Stimulated activated naive CD8-positive, alpha-beta T cell treated with anti-CD3 and anti-CD28 coated beads, Interleukin-15, amount 100 ng/mL, for 72 hours (primary cell): ENCODE results near the gene PPM1N.
A peak's percentile ranks its signal among the peaks of the same experiment; 100 is the strongest.

Source experiments
- ATAC-seq: fragments of 150-1000 bp; cut with Tn5 transposase; 2 replicates; pipeline ENCODE4 v1.10.0; 2021; ENCODE audit warnings: mild to moderate bottlenecking, moderate library complexity
- DNase-seq, 2 donors: peaks; one replicate each; pipeline ENCODE4 v3.0.0; 2021 to 2022
- H3K27ac Mint-ChIP-seq, 2 donors: one replicate each; pipeline ENCODE4 v1.8.0; 2022; ENCODE audit warnings: mild to moderate bottlenecking in 2 of 2, mixed read lengths in 2 of 2, moderate library complexity in 2 of 2
- H3K27me3 Mint-ChIP-seq: one replicate; pipeline ENCODE4 v1.8.0; 2022; ENCODE audit warnings: mixed read lengths
- H3K4me1 Mint-ChIP-seq: one replicate; pipeline ENCODE4 v1.8.0; 2022; ENCODE audit warnings: mild to moderate bottlenecking, mixed read lengths
- H3K4me3 Mint-ChIP-seq, 2 donors: one replicate each; pipeline ENCODE4 v1.8.0; 2022; ENCODE audit warnings: mild to moderate bottlenecking in 2 of 2, mixed read lengths in 2 of 2, moderate library complexity in 1 of 2
- H3K9me3 Mint-ChIP-seq, 2 donors: one replicate each; pipeline ENCODE4 v1.8.0; 2022; ENCODE audit warnings: mixed read lengths in 2 of 2

The PPM1N gene

DNA sequence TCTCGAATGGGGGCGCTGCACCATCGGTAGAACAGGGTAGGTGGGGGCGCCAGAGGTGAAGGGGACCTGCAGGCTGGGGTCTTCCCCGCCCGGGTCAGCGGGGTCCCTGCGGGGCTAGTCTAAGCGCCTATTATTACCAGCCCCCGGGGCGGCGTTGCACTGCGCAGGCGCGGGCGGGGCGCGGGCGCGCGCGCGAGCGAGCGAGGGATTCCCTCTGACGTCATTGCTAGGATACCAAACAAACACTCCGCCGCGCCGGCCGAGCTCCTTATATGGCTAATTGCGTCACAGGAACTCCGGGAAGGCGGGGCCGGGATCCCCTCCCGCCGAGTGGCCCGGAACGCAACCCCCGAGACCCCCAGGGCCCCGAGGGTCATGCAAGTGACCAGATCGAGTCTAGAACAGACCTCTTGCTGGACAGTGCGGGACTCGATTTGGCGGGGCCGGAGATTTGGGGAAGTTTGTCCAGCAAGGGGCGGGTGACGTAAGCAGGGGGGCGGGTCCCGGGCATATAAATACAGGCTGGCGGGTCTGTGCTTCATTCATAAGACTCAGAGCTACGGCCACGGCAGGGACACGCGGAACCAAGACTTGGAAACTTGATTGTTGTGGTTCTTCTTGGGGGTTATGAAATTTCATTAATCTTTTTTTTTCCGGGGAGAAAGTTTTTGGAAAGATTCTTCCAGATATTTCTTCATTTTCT lies 30.6 kb upstream of the PPM1N start, which contains the start of gene FOSB:
TSS of gene FOSB (plus strand) at position 541 of the 703 bp plus-strand sequence. CDS start 591 bp downstream, outside the sequence.
- H3K27ac Mint-ChIP-seq: peak within 1 kb of the TSS; percentile 98 to 99
- peak within 1 kb of the TSS; percentile 92 to 98 for H3K4me3 Mint-ChIP-seq
- DNase-seq (peak; percentile 95 to 96), ATAC-seq (peak; percentile 26)
- peaks cover 39% of the 10 kb centered on the region for H3K27me3 Mint-ChIP-seq
- H3K9me3 Mint-ChIP-seq: no peaks in the 10 kb centered on the region
- peaks cover 44% of the 10 kb centered on the region for H3K4me1 Mint-ChIP-seq

DNA sequence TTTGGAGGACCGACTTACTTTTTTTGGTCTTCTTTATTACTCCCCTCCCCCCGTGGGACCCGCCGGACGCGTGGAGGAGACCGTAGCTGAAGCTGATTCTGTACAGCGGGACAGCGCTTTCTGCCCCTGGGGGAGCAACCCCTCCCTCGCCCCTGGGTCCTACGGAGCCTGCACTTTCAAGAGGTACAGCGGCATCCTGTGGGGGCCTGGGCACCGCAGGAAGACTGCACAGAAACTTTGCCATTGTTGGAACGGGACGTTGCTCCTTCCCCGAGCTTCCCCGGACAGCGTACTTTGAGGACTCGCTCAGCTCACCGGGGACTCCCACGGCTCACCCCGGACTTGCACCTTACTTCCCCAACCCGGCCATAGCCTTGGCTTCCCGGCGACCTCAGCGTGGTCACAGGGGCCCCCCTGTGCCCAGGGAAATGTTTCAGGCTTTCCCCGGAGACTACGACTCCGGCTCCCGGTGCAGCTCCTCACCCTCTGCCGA lies 30.0 kb upstream of the PPM1N start:
- Mint-ChIP-seq H3K27me3 (peaks cover 45% of the 10 kb centered on the region), H3K4me1 (peaks cover 48% of the 10 kb centered on the region), H3K27ac (peak overlapping the region; percentile 98 to 99), H3K9me3 (no peaks in the 10 kb centered on the region), H3K4me3 (peak overlapping the region; percentile 92 to 98)
- DNase-seq: peak; percentile 49 to 50
- ATAC-seq: no peak

DNA sequence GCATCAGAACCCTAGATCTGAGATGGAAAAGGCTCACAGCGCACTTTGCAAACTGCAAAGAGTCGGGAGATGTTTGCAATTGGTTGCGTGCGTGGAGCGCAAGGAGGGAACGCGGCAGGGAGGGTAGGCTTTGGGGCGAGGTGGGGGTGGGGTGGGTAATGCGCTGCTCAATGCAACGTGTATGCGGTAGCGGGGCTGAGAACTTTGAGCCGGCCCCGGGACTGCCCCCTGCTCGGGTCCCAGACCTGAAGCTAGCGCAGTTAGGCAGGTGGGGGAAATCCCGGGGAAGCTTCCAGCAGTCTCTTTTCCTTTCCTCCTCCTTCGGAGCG lies 29.5 kb upstream of the PPM1N start:
- Mint-ChIP-seq H3K27me3 (peaks cover 51% of the 10 kb centered on the region), H3K4me1 (peaks cover 48% of the 10 kb centered on the region), H3K9me3 (no peaks in the 10 kb centered on the region), H3K27ac (peak overlapping the region; percentile 99 to 100), H3K4me3 (peak overlapping the region; percentile 92 to 98)
- DNase-seq (no peak), ATAC-seq (peak; percentile 68)

DNA sequence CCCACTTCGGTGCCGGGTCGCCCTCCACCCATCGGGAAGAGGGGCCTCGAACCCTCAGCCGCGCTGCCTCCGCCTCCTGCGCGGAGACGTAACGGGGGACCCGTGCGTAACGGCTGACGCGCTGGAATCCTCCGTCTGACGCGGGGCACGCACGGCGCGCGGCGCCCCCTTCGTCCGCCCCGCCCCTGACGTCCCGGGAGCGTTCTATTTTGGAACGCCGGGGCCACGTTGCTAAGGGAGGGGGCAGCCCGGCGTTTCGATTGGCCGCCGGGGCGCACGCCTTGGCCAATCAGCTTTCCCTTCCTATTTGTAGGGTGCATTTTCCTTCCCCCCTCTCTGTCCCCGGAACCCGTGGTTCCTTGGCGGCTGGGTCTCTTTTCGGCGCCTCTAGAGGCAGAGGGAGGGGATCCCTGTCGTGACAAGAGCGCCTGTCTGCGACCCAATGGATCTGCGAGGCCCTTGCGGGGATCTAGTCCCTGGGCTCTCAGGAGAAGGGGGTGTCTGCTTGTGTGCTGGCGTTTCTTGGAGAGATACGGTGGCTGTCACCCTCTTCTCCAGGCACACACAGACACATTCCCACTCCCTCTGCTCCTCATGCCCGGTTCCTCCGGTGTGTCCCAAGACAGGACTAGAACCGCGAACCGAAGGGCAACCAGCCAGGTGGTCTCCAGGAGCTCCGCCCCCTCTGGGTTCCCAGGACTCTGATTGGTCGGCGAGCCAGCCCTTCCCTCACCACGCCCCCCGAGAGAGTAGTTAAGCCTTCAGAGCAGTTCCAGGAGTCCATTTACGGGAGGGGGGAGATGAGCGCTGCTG lies 28.9 kb upstream of the PPM1N start:
- peak; percentile 96 to 97 for DNase-seq
- Mint-ChIP-seq H3K27me3 (peaks cover 56% of the 10 kb centered on the region), H3K4me1 (peaks cover 48% of the 10 kb centered on the region), H3K9me3 (no peaks in the 10 kb centered on the region), H3K4me3 (peak overlapping the region; percentile 92 to 98), H3K27ac (peak overlapping the region; percentile 99 to 100)
- ATAC-seq: peak; percentile 90

DNA sequence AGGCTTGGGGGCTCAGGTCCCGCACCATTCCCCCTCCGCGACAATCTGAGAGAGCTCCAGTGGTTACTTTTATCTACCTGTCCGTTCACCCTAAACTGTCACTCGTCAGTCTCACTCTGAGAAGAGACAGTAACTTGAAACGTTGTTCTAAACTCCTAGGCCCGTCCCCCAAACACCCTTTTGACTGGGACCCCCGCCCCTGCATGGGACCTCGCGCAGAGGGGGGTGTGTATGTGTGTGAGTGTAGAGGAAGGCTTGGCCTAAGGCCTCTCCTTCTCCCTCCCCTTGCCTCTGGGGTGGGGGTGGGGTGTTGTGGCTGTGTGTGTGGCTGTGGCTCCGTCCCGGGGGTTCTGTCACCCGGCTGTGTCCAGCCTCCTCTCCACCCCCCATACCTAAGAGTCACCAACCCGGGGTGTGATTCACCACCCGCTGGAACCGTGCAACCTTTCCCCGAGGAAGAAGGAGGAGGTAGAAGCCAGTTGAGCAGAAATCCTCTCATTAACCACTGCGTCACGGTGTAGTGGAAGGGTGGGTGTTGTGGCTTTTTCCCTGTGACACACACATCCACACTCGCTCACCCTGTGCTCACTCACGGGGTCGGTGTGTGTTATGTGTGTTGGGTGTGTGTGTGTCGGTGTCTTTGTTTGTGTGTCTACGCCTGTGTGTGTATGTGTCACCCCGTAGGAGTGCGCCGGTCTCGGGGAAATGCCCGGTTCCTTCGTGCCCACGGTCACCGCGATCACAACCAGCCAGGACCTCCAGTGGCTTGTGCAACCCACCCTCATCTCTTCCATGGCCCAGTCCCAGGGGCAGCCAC lies 28.1 kb upstream of the PPM1N start:
- DNase-seq (no peak), ATAC-seq (no peak)
- H3K4me3 Mint-ChIP-seq: peak overlapping the region; percentile 92 to 98
- peaks cover 56% of the 10 kb centered on the region for H3K27me3 Mint-ChIP-seq
- no peaks in the 10 kb centered on the region for H3K9me3 Mint-ChIP-seq
- peaks cover 52% of the 10 kb centered on the region for H3K4me1 Mint-ChIP-seq
- H3K27ac Mint-ChIP-seq: peak overlapping the region; percentile 99 to 100

DNA sequence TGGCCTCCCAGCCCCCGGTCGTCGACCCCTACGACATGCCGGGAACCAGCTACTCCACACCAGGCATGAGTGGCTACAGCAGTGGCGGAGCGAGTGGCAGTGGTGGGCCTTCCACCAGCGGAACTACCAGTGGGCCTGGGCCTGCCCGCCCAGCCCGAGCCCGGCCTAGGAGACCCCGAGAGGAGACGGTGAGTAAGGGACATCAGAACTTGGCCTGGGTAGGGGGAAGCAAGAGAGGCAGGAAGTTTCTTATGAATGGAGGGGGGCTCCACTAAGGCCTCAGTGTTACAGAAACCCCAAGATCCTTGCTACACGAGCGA lies 27.5 kb upstream of the PPM1N start:
- H3K27me3 Mint-ChIP-seq: peaks cover 54% of the 10 kb centered on the region

DNA sequence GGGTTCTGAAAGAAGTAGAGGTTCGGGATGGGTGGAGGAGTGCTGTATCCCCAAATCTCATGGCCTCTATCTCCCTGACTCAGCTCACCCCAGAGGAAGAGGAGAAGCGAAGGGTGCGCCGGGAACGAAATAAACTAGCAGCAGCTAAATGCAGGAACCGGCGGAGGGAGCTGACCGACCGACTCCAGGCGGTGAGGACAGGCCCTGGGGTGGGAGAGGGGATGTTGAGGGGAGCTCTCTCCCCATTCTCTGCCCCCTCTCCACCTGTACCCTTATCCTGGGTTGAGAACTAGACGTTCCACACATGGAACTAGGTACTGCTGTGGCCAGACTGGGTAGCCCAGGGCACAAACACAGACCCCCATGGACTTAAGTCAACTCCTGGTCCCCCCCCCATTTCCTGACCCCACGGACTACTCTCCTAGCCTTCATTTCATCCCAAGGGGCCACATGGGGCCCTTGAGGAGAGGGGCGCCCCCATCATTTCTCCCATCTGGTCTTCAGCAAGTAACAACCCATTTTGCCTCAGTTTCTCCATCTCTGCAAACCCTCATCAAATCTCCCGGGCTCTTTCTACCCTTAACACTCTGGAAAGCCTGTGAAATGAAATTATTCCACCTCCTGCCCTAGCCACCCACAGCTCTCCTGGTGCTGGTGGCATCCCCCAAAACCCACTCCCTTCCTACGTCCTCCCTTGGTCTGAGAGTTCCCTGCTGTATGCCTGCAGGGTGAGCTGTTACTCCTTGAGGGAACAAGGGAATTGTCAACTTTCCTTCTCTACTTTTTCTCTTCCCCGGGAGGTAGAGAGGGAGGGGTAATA lies 26.9 kb upstream of the PPM1N start:
- Mint-ChIP-seq H3K27ac (peak overlapping the region in 1 of 2 donors; percentile 43), H3K4me3 (peak overlapping the region in 1 of 2 donors; percentile 16), H3K9me3 (no peaks in the 10 kb centered on the region), H3K4me1 (peaks cover 57% of the 10 kb centered on the region), H3K27me3 (peaks cover 56% of the 10 kb centered on the region)
- ATAC-seq: no peak
- no peak for DNase-seq

More for the DNA sequence above, 27.5 kb upstream of the PPM1N start:
- Mint-ChIP-seq H3K4me3 (peak overlapping the region in 1 of 2 donors; percentile 98), H3K27ac (no peak overlapping the region), H3K4me1 (peaks cover 54% of the 10 kb centered on the region), H3K9me3 (no peaks in the 10 kb centered on the region)
- DNase-seq (no peak), ATAC-seq (no peak)

DNA sequence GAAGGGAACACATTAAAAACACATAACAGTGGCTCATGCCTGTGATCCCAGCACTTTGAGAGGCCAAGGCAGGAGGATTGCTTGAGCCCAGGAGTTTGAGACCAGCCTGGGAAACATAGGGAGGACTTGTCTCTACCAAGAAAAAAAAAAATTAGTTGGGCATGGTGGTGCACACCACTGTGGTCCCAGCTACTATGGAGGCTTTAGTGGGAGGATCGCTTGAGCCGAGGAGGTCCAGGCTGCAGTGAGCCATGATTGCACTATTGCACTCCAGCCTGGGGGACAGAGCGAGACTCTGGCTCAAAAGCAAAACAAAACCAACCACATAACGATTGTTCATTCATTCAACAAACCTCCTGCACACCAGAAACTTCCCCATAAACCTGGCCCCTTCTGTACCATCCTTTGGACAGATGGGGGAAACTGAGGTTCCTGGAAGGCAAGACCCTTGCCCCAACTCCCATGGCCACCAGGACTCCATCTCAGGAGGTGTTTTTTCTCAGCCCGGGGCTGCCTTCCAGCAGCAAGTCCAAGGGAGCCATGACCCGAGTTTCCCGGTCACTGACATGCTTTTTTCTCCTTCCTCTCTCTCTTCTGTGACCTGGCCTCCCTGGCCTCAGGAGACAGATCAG lies 26.2 kb upstream of the PPM1N start:
- H3K4me1 Mint-ChIP-seq: peaks cover 61% of the 10 kb centered on the region
- H3K27me3 Mint-ChIP-seq: peaks cover 63% of the 10 kb centered on the region
- no peaks in the 10 kb centered on the region for H3K9me3 Mint-ChIP-seq
- H3K4me3 Mint-ChIP-seq: peak overlapping the region in 1 of 2 donors; percentile 16
- DNase-seq (no peak), ATAC-seq (no peak)
- H3K27ac Mint-ChIP-seq: peak overlapping the region in 1 of 2 donors; percentile 43

DNA sequence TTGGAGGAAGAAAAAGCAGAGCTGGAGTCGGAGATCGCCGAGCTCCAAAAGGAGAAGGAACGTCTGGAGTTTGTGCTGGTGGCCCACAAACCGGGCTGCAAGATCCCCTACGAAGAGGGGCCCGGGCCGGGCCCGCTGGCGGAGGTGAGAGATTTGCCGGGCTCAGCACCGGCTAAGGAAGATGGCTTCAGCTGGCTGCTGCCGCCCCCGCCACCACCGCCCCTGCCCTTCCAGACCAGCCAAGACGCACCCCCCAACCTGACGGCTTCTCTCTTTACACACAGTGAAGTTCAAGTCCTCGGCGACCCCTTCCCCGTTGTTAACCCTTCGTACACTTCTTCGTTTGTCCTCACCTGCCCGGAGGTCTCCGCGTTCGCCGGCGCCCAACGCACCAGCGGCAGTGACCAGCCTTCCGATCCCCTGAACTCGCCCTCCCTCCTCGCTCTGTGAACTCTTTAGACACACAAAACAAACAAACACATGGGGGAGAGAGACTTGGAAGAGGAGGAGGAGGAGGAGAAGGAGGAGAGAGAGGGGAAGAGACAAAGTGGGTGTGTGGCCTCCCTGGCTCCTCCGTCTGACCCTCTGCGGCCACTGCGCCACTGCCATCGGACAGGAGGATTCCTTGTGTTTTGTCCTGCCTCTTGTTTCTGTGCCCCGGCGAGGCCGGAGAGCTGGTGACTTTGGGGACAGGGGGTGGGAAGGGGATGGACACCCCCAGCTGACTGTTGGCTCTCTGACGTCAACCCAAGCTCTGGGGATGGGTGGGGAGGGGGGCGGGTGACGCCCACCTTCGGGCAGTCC lies 25.5 kb upstream of the PPM1N start:
- Mint-ChIP-seq H3K9me3 (no peaks in the 10 kb centered on the region), H3K27me3 (peaks cover 67% of the 10 kb centered on the region), H3K27ac (peak overlapping the region in 1 of 2 donors; percentile 28), H3K4me1 (peaks cover 61% of the 10 kb centered on the region), H3K4me3 (peak overlapping the region; percentile 7 to 33)
- no peak for DNase-seq
- no peak for ATAC-seq

DNA sequence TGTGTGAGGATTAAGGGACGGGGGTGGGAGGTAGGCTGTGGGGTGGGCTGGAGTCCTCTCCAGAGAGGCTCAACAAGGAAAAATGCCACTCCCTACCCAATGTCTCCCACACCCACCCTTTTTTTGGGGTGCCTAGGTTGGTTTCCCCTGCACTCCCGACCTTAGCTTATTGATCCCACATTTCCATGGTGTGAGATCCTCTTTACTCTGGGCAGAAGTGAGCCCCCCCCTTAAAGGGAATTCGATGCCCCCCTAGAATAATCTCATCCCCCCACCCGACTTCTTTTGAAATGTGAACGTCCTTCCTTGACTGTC lies 24.9 kb upstream of the PPM1N start:
- ATAC-seq (no peak), DNase-seq (no peak)
- H3K27me3 Mint-ChIP-seq: peaks cover 67% of the 10 kb centered on the region
- no peaks in the 10 kb centered on the region for H3K9me3 Mint-ChIP-seq
- H3K4me1 Mint-ChIP-seq: peaks cover 61% of the 10 kb centered on the region
- no peak overlapping the region for H3K27ac Mint-ChIP-seq
- no peak overlapping the region for H3K4me3 Mint-ChIP-seq

DNA sequence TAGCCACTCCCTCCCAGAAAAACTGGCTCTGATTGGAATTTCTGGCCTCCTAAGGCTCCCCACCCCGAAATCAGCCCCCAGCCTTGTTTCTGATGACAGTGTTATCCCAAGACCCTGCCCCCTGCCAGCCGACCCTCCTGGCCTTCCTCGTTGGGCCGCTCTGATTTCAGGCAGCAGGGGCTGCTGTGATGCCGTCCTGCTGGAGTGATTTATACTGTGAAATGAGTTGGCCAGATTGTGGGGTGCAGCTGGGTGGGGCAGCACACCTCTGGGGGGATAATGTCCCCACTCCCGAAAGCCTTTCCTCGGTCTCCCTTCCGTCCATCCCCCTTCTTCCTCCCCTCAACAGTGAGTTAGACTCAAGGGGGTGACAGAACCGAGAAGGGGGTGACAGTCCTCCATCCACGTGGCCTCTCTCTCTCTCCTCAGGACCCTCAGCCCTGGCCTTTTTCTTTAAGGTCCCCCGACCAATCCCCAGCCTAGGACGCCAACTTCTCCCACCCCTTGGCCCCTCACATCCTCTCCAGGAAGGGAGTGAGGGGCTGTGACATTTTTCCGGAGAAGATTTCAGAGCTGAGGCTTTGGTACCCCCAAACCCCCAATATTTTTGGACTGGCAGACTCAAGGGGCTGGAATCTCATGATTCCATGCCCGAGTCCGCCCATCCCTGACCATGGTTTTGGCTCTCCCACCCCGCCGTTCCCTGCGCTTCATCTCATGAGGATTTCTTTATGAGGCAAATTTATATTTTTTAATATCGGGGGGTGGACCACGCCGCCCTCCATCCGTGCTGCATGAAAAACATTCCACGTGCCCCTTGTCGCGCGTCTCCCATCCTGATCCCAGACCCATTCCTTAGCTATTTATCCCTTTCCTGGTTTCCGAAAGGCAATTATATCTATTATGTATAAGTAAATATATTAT lies 24.3 kb upstream of the PPM1N start:
- Mint-ChIP-seq H3K27ac (no peak overlapping the region), H3K27me3 (peaks cover 67% of the 10 kb centered on the region), H3K9me3 (no peaks in the 10 kb centered on the region), H3K4me1 (peaks cover 62% of the 10 kb centered on the region), H3K4me3 (no peak overlapping the region)
- ATAC-seq (no peak), DNase-seq (no peak)

DNA sequence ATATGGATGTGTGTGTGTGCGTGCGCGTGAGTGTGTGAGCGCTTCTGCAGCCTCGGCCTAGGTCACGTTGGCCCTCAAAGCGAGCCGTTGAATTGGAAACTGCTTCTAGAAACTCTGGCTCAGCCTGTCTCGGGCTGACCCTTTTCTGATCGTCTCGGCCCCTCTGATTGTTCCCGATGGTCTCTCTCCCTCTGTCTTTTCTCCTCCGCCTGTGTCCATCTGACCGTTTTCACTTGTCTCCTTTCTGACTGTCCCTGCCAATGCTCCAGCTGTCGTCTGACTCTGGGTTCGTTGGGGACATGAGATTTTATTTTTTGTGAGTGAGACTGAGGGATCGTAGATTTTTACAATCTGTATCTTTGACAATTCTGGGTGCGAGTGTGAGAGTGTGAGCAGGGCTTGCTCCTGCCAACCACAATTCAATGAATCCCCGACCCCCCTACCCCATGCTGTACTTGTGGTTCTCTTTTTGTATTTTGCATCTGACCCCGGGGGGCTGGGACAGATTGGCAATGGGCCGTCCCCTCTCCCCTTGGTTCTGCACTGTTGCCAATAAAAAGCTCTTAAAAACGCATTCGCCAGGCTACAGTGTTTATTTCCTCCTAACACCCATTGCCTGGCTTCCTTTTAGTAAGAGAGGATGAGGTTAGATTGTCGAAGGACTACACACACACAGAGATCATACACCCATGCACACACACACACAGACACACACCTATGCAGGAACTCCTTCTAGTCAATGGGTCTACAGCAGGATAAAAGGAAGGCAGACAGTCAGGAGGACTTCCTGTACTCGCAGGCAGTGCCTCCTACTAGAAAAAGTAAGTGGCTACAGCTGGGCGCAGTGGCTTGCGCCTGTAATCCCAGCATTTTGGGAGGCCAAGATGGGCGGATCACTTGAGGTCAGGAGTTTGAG lies 23.4 kb upstream of the PPM1N start:
- DNase-seq: no peak

More for the DNA sequence above, 23.4 kb upstream of the PPM1N start:
- H3K9me3 Mint-ChIP-seq: no peaks in the 10 kb centered on the region
- ATAC-seq: no peak
- H3K4me3 Mint-ChIP-seq: no peak overlapping the region
- peaks cover 67% of the 10 kb centered on the region for H3K27me3 Mint-ChIP-seq
- H3K27ac Mint-ChIP-seq: no peak overlapping the region
- H3K4me1 Mint-ChIP-seq: peaks cover 66% of the 10 kb centered on the region
